Measurements from ENCODE around the gene TEAD4.

Gene TEAD4

GRCh38 chr12:2976581-2976996 lies 17.4 kb downstream of the TEAD4 start:
- TF ChIP-seq CTCF (IDR thresholded peaks at IDR 0.05; ENCODE audit: borderline replicate concordance, extremely low read depth, low read length, poor library complexity, severe bottlenecking) (no peak), EZH2 (IDR thresholded peaks at IDR 0.05; ENCODE audit: borderline replicate concordance, low read depth, low read length, severe bottlenecking) (no peak)

GRCh38 chr12:2977776-2978175 lies 18.6 kb downstream of the TEAD4 start:
- Histone ChIP-seq H3K36me3 (ENCODE audit: insufficient read depth, low read length) (no peaks in the 10 kb centered on the region), H3K9ac (ENCODE audit: low read depth, low read length) (no peak overlapping the region), H3K27me3 (ENCODE audit: insufficient read depth, low read length, poor library complexity) (peaks cover 10% of the 10 kb centered on the region), H3K4me2 (ENCODE audit: insufficient read depth, low read length) (no peak overlapping the region), H3K27ac (ENCODE audit: low read length) (no peak overlapping the region), H3K79me2 (ENCODE audit: insufficient read depth, low read length) (no peaks in the 10 kb centered on the region), H2AFZ (ENCODE audit: low read depth, low read length) (no peak overlapping the region), H3K9me3 (ENCODE audit: insufficient read depth, low read length, severe bottlenecking) (no peaks in the 10 kb centered on the region), H3K4me1 (ENCODE audit: insufficient read depth, low read length) (no peaks in the 10 kb centered on the region), H3K4me3 (ENCODE audit: low read depth in 1 of 2, low read length in 2 of 2) (no peak overlapping the region), H4K20me1 (ENCODE audit: insufficient read depth, low read length) (no peaks in the 10 kb centered on the region; the same call in 1 of the 2 replicates)
- no peak for DNase-seq
- TF ChIP-seq EZH2 (IDR thresholded peaks at IDR 0.05; ENCODE audit: borderline replicate concordance, low read depth, low read length, severe bottlenecking), result no peak
- no peak for TF ChIP-seq CTCF (IDR thresholded peaks at IDR 0.05; ENCODE audit: borderline replicate concordance, extremely low read depth, low read length, poor library complexity, severe bottlenecking)
- no peak for ATAC-seq (ENCODE audit: insufficient read depth, low read depth)

More at GRCh38 chr12:2976581-2976996, 17.4 kb downstream of the TEAD4 start:
- Histone ChIP-seq H3K27me3 (ENCODE audit: insufficient read depth, low read length, poor library complexity) (peaks cover 4% of the 10 kb centered on the region), H3K27ac (ENCODE audit: low read length) (no peak overlapping the region), H3K4me1 (ENCODE audit: insufficient read depth, low read length) (no peaks in the 10 kb centered on the region), H3K9me3 (ENCODE audit: insufficient read depth, low read length, severe bottlenecking) (no peaks in the 10 kb centered on the region), H4K20me1 (ENCODE audit: insufficient read depth, low read length) (no peaks in the 10 kb centered on the region; the same call in 1 of the 2 replicates), H3K9ac (ENCODE audit: low read depth, low read length) (no peak overlapping the region), H2AFZ (ENCODE audit: low read depth, low read length) (no peak overlapping the region), H3K36me3 (ENCODE audit: insufficient read depth, low read length) (no peaks in the 10 kb centered on the region), H3K4me2 (ENCODE audit: insufficient read depth, low read length) (no peak overlapping the region), H3K79me2 (ENCODE audit: insufficient read depth, low read length) (no peaks in the 10 kb centered on the region), H3K4me3 (ENCODE audit: low read depth in 1 of 2, low read length in 2 of 2) (no peak overlapping the region)
- no peak for ATAC-seq (ENCODE audit: insufficient read depth, low read depth)
- DNase-seq, result no peak

GRCh38 chr12:2979806-2980205 lies 20.6 kb downstream of the TEAD4 start:
- ATAC-seq (ENCODE audit: insufficient read depth, low read depth), result no peak
- H3K36me3 ChIP-seq (ENCODE audit: insufficient read depth, low read length), result no peaks in the 10 kb centered on the region

More at GRCh38 chr12:2979806-2980205, 20.6 kb downstream of the TEAD4 start:
- no peak overlapping the region for H3K4me3 ChIP-seq (ENCODE audit: low read depth in 1 of 2, low read length in 2 of 2)
- no peak overlapping the region for H3K27ac ChIP-seq (ENCODE audit: low read length)
- no peaks in the 10 kb centered on the region for H3K4me1 ChIP-seq (ENCODE audit: insufficient read depth, low read length)
- peaks cover 10% of the 10 kb centered on the region for H3K27me3 ChIP-seq (ENCODE audit: insufficient read depth, low read length, poor library complexity)
- DNase-seq, result no peak
- no peaks in the 10 kb centered on the region for H3K9me3 ChIP-seq (ENCODE audit: insufficient read depth, low read length, severe bottlenecking)
- H3K79me2 ChIP-seq (ENCODE audit: insufficient read depth, low read length), result no peaks in the 10 kb centered on the region
- TF ChIP-seq EZH2 (IDR thresholded peaks at IDR 0.05; ENCODE audit: borderline replicate concordance, low read depth, low read length, severe bottlenecking), result no peak
- no peak for TF ChIP-seq CTCF (IDR thresholded peaks at IDR 0.05; ENCODE audit: borderline replicate concordance, extremely low read depth, low read length, poor library complexity, severe bottlenecking)
- H3K9ac ChIP-seq (ENCODE audit: low read depth, low read length), result no peak overlapping the region
- H2AFZ ChIP-seq (ENCODE audit: low read depth, low read length), result no peak overlapping the region
- no peak overlapping the region for H3K4me2 ChIP-seq (ENCODE audit: insufficient read depth, low read length)
- H4K20me1 ChIP-seq (ENCODE audit: insufficient read depth, low read length), result no peaks in the 10 kb centered on the region; the same call in 1 of the 2 replicates
